ENCODE measurements around the gene CREBZF. TPM values are rescaled to one million over a fixed set of nuclear protein-coding genes. Genes with fewer than 3 reads are reported as not detected.
A peak's percentile ranks its signal among the peaks of the same experiment; 100 is the strongest.

Gene CREBZF
- polyA plus RNA-seq, 1 donor from 2014 or later, result 264 TPM

DNA sequence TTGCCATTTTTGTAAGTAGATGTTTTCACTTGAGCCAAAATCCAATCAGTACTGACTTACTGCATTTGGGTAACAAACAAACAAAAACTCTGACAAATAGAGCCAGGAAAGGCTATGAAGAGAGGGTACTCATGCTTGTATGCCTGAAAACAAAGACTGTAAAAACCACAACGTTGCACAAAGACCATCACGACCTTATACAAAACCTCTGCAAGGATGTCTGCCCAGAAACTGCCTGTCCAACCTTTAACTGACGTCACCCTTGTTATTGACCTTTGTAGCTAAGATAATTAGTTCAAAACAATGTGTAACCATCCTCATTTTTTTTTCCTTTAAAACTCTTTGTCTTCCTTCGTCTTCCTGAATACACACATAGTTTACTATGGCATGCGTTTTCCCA, 804 bp upstream of the CREBZF start:
- Histone ChIP-seq H3K4me3 (ENCODE audit: low read length) (no peak overlapping the region), H3K27ac (ENCODE audit: low read length) (no peak overlapping the region), H3K9ac (ENCODE audit: low read length) (peak overlapping the region; percentile 97), H3K27me3 (ENCODE audit: insufficient read depth, low read depth, low read length) (no peaks in the 10 kb centered on the region), H2AFZ (ENCODE audit: low read depth, low read length) (peak overlapping the region; percentile 65), H3K9me2 (ENCODE audit: insufficient read depth, low read length) (no peaks in the 10 kb centered on the region), H3K79me2 (replicated peaks; ENCODE audit: insufficient read depth, low read length) (peaks cover 31% of the 10 kb centered on the region), H3K36me3 (ENCODE audit: insufficient read depth, low read length) (no peaks in the 10 kb centered on the region), H3F3A (ENCODE audit: insufficient read depth, low read length, poor library complexity, severe bottlenecking) (no peaks in the 10 kb centered on the region), H4K20me1 (ENCODE audit: insufficient read depth) (peaks cover 13% of the 10 kb centered on the region), H3K4me2 (ENCODE audit: low read length) (no peak overlapping the region), H3K9me3 (ENCODE audit: low read length) (no peaks in the 10 kb centered on the region)
- TF ChIP-seq, protein P1, sequence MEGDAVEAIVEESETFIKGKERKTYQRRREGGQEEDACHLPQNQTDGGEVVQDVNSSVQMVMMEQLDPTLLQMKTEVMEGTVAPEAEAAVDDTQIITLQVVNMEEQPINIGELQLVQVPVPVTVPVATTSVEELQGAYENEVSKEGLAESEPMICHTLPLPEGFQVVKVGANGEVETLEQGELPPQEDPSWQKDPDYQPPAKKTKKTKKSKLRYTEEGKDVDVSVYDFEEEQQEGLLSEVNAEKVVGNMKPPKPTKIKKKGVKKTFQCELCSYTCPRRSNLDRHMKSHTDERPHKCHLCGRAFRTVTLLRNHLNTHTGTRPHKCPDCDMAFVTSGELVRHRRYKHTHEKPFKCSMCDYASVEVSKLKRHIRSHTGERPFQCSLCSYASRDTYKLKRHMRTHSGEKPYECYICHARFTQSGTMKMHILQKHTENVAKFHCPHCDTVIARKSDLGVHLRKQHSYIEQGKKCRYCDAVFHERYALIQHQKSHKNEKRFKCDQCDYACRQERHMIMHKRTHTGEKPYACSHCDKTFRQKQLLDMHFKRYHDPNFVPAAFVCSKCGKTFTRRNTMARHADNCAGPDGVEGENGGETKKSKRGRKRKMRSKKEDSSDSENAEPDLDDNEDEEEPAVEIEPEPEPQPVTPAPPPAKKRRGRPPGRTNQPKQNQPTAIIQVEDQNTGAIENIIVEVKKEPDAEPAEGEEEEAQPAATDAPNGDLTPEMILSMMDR (IDR thresholded peaks at IDR 0.05; ENCODE audit: poor library complexity, severe bottlenecking), result no peak
- no peak for TF ChIP-seq EZH2 (IDR thresholded peaks at IDR 0.05; ENCODE audit: borderline replicate concordance, insufficient read depth, low read length, poor library complexity, severe bottlenecking)
- no peak for TF ChIP-seq POLR2AphosphoS5 (IDR thresholded peaks at IDR 0.05)
- TF ChIP-seq TAF1 (IDR thresholded peaks at IDR 0.05; ENCODE audit: low read depth), result no peak
- TF ChIP-seq, protein P2, sequence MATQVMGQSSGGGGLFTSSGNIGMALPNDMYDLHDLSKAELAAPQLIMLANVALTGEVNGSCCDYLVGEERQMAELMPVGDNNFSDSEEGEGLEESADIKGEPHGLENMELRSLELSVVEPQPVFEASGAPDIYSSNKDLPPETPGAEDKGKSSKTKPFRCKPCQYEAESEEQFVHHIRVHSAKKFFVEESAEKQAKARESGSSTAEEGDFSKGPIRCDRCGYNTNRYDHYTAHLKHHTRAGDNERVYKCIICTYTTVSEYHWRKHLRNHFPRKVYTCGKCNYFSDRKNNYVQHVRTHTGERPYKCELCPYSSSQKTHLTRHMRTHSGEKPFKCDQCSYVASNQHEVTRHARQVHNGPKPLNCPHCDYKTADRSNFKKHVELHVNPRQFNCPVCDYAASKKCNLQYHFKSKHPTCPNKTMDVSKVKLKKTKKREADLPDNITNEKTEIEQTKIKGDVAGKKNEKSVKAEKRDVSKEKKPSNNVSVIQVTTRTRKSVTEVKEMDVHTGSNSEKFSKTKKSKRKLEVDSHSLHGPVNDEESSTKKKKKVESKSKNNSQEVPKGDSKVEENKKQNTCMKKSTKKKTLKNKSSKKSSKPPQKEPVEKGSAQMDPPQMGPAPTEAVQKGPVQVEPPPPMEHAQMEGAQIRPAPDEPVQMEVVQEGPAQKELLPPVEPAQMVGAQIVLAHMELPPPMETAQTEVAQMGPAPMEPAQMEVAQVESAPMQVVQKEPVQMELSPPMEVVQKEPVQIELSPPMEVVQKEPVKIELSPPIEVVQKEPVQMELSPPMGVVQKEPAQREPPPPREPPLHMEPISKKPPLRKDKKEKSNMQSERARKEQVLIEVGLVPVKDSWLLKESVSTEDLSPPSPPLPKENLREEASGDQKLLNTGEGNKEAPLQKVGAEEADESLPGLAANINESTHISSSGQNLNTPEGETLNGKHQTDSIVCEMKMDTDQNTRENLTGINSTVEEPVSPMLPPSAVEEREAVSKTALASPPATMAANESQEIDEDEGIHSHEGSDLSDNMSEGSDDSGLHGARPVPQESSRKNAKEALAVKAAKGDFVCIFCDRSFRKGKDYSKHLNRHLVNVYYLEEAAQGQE (IDR thresholded peaks at IDR 0.05; ENCODE audit: borderline replicate concordance), result no peak
- TF ChIP-seq MXI1 (conservative IDR thresholded peaks at IDR 0.05; ENCODE audit: poor library complexity, severe bottlenecking), result no peak
- no peak for TF ChIP-seq SMC3 (conservative IDR thresholded peaks at IDR 0.05; ENCODE audit: poor library complexity)
- no peak for TF ChIP-seq RAD21 (conservative IDR thresholded peaks at IDR 0.05)
- no peak for TF ChIP-seq EP300 (conservative IDR thresholded peaks at IDR 0.05; ENCODE audit: poor library complexity, severe bottlenecking)

GRCh38 chr11:85663753-85664614, 945 bp downstream of the CREBZF start:
- Histone ChIP-seq H3K9ac (ENCODE audit: low read length) (peak overlapping the region; percentile 97), H3K79me2 (replicated peaks; ENCODE audit: insufficient read depth, low read length) (peaks cover 49% of the 10 kb centered on the region), H3K9me3 (ENCODE audit: low read length) (no peaks in the 10 kb centered on the region), H2AFZ (ENCODE audit: low read depth, low read length) (peak overlapping the region; percentile 65), H3K27me3 (ENCODE audit: insufficient read depth, low read depth, low read length) (no peaks in the 10 kb centered on the region), H3K4me2 (ENCODE audit: low read length) (peak overlapping the region; percentile 82), H3K9me2 (ENCODE audit: insufficient read depth, low read length) (no peaks in the 10 kb centered on the region), H4K20me1 (ENCODE audit: insufficient read depth) (peaks cover 13% of the 10 kb centered on the region), H3K4me3 (ENCODE audit: low read length) (peak overlapping the region; percentile 89), H3K36me3 (ENCODE audit: insufficient read depth, low read length) (peaks cover 7% of the 10 kb centered on the region), H3F3A (ENCODE audit: insufficient read depth, low read length, poor library complexity, severe bottlenecking) (no peaks in the 10 kb centered on the region), H3K27ac (ENCODE audit: low read length) (peak overlapping the region; percentile 96)
- peak; percentile 50 for TF ChIP-seq TAF1 (IDR thresholded peaks at IDR 0.05; ENCODE audit: low read depth)
- TF ChIP-seq MXI1 (conservative IDR thresholded peaks at IDR 0.05; ENCODE audit: poor library complexity, severe bottlenecking), result peak; percentile 1
- TF ChIP-seq EZH2 (IDR thresholded peaks at IDR 0.05; ENCODE audit: borderline replicate concordance, insufficient read depth, low read length, poor library complexity, severe bottlenecking), result no peak
- peak; percentile 49 for TF ChIP-seq RAD21 (conservative IDR thresholded peaks at IDR 0.05)
- TF ChIP-seq EP300 (conservative IDR thresholded peaks at IDR 0.05; ENCODE audit: poor library complexity, severe bottlenecking), result no peak
- TF ChIP-seq SMC3 (conservative IDR thresholded peaks at IDR 0.05; ENCODE audit: poor library complexity), result peak; percentile 63
- peak; percentile 67 for TF ChIP-seq POLR2AphosphoS5 (IDR thresholded peaks at IDR 0.05)
- TF ChIP-seq, protein P1 (IDR thresholded peaks at IDR 0.05; ENCODE audit: poor library complexity, severe bottlenecking), result peak; percentile 72

All from neural cell (in vitro differentiated cells).